Thyroid gland (tissue), 4 donors: ENCODE data around the gene SLCO2A1.

Experiments
- CTCF ChIP-seq, 6 experiments: fragments of 200-600 bp in 3 of 6; fragments of 450-650 bp in 3 of 6; sonication (generic) in 3 of 6; IDR thresholded peaks; one replicate each; pipeline ENCODE4 v1.5.1; 2016 to 2019; ENCODE audit warnings: antibody characterized with exemption in 6 of 6, mild to moderate bottlenecking in 2 of 6, inconsistent platforms in 1 of 6, moderate library complexity in 1 of 6
- POLR2A ChIP-seq, 2 donors: fragments of 450-650 bp; IDR thresholded peaks; one replicate each; pipeline ENCODE4 v1.6.1; 2017; ENCODE audit warnings: antibody characterized with exemption in 2 of 2, mild to moderate bottlenecking in 2 of 2, moderate library complexity in 1 of 2

GRCh38 chr3:133987948-133988484, 41.7 kb downstream of the SLCO2A1 start:
- no peak for TF ChIP-seq CTCF (IDR thresholded peaks at IDR 0.05)
- no peak for TF ChIP-seq POLR2A (IDR thresholded peaks at IDR 0.05)
